ENCODE data around the gene DCST1. TPM values are rescaled to one million over a fixed set of nuclear protein-coding genes. Genes with fewer than 3 reads are reported as not detected.
A peak's percentile ranks its signal among the peaks of the same experiment; 100 is the strongest.

The DCST1 gene
- polyA plus RNA-seq, 3 donors, result 0.05 TPM; not detected in 2

- Histone ChIP-seq H3K4me1 (ENCODE audit: control insufficient read depth in 1 of 2, insufficient read depth in 2 of 2, low read length in 2 of 2) (peaks cover 55 to 65% of the 10 kb centered on the region in 2 donors), H3K27me3 (ENCODE audit: control insufficient read depth in 2 of 2, insufficient read depth in 2 of 2, low read length in 2 of 2) (no peaks in the 10 kb centered on the region), H4K20me1 (ENCODE audit: insufficient read depth, low read length) (peaks cover 12% of the 10 kb centered on the region), H2AFZ (ENCODE audit: insufficient read depth, low read depth, low read length, poor library complexity, severe bottlenecking) (no peak overlapping the region), H3K9ac (ENCODE audit: insufficient read depth, low read length, poor library complexity, severe bottlenecking) (no peak overlapping the region), H3K79me2 (ENCODE audit: insufficient read depth, low read length) (peaks cover 26% of the 10 kb centered on the region), H3K9me3 (replicated peaks in 1 of 2; ENCODE audit: control insufficient read depth in 1 of 2, insufficient read depth in 1 of 2, low read length in 2 of 2) (no peaks in the 10 kb centered on the region), H3K4me2 (replicated peaks; ENCODE audit: extremely low read depth, low read length, poor library complexity, severe bottlenecking) (peak overlapping the region; percentile 18), H3K27ac (ENCODE audit: low read depth in 1 of 2, low read length in 2 of 2) (no peak overlapping the region), H3K4me3 (replicated peaks in 1 of 3; ENCODE audit: low read depth in 2 of 3, low read length in 3 of 3) (peak overlapping the region in 1 of 3 experiments; percentile 9), H3K36me3 (replicated peaks in 1 of 2; ENCODE audit: control insufficient read depth in 1 of 2, insufficient read depth in 2 of 2, low read length in 2 of 2) (no peaks in the 10 kb centered on the region)
- TF ChIP-seq CTCF (IDR thresholded peaks at IDR 0.05), result no peak
- Mint-ChIP-seq H3K27me3 (ENCODE audit: low read depth in 3 of 3) (peaks cover 2 to 4% (median 2%) of the 10 kb centered on the region in 3 donors), H3K4me3 (peak overlapping the region; percentile 10 to 54), H3K9me3 (no peaks in the 10 kb centered on the region), H3K27ac (peak overlapping the region in 6 of 7 donors; percentile 1 to 73 (median 40)), H3K36me3 (peaks cover 2 to 3% of the 10 kb centered on the region in 2 donors), H3K4me1 (peaks cover 58% of the 10 kb centered on the region)
- DNase-seq, result peak in 1 of 3 donors; percentile 47
- intact Hi-C loops (cut with micrococcal nuclease), result no loop called here
- WGBS (ENCODE audit: insufficient coverage), result 79% methylated on average over 12 of the region's 15 CpGs
These were observed 36.5 kb upstream of the DCST1 start for GRCh38 chr1:154996966-154997701.

GRCh38 chr1:154998201-154998780, 35.3 kb upstream of the DCST1 start:
- H3K27me3 Mint-ChIP-seq (ENCODE audit: low read depth in 3 of 3), result peaks cover 2 to 4% (median 2%) of the 10 kb centered on the region in 3 donors
- WGBS (ENCODE audit: insufficient coverage), result 83% methylated on average over 6 of the region's 16 CpGs
- no peaks in the 10 kb centered on the region for H3K36me3 ChIP-seq (replicated peaks in 1 of 2; ENCODE audit: control insufficient read depth in 1 of 2, insufficient read depth in 2 of 2, low read length in 2 of 2)
- peaks cover 53% of the 10 kb centered on the region for H3K4me1 Mint-ChIP-seq
- no peak for TF ChIP-seq CTCF (IDR thresholded peaks at IDR 0.05)
- H4K20me1 ChIP-seq (ENCODE audit: insufficient read depth, low read length), result peaks cover 12% of the 10 kb centered on the region
- peak overlapping the region in 1 of 7 donors; percentile 8 for H3K27ac Mint-ChIP-seq
- peak overlapping the region in 1 of 2 donors; percentile 12 for H3K4me3 Mint-ChIP-seq
- no peaks in the 10 kb centered on the region for H3K9me3 ChIP-seq (replicated peaks in 1 of 2; ENCODE audit: control insufficient read depth in 1 of 2, insufficient read depth in 1 of 2, low read length in 2 of 2)
- peak overlapping the region; percentile 18 for H3K4me2 ChIP-seq (replicated peaks; ENCODE audit: extremely low read depth, low read length, poor library complexity, severe bottlenecking)
- no peak for DNase-seq
- H3K9ac ChIP-seq (ENCODE audit: insufficient read depth, low read length, poor library complexity, severe bottlenecking), result no peak overlapping the region
- peaks cover 35% of the 10 kb centered on the region for H3K79me2 ChIP-seq (ENCODE audit: insufficient read depth, low read length)
- no peak overlapping the region for H2AFZ ChIP-seq (ENCODE audit: insufficient read depth, low read depth, low read length, poor library complexity, severe bottlenecking)
- intact Hi-C loops (cut with micrococcal nuclease), result no loop called here
- H3K27ac ChIP-seq (ENCODE audit: low read depth in 1 of 2, low read length in 2 of 2), result no peak overlapping the region
- H3K4me3 ChIP-seq (replicated peaks in 1 of 3; ENCODE audit: low read depth in 2 of 3, low read length in 3 of 3), result no peak overlapping the region
- no peaks in the 10 kb centered on the region for H3K27me3 ChIP-seq (ENCODE audit: control insufficient read depth in 2 of 2, insufficient read depth in 2 of 2, low read length in 2 of 2)
- peaks cover 0 to 3% of the 10 kb centered on the region in 2 donors for H3K36me3 Mint-ChIP-seq
- H3K4me1 ChIP-seq (ENCODE audit: control insufficient read depth in 1 of 2, insufficient read depth in 2 of 2, low read length in 2 of 2), result peaks cover 55 to 65% of the 10 kb centered on the region in 2 donors
- H3K9me3 Mint-ChIP-seq, result no peaks in the 10 kb centered on the region

Measured in CD14-positive monocyte (primary cell).